ENCODE measurements around the gene RPLP1. TPM values are rescaled to one million over a fixed set of nuclear protein-coding genes. Genes with fewer than 3 reads are reported as not detected.

Gene RPLP1
- total RNA-seq, 2 experiments from 2014 or later: 1,548 to 1,738 TPM

Other genes with a start within 250 kb of the RPLP1 start
- not detected for gene PAQR5, start 153.9 kb upstream of the RPLP1 start, total RNA-seq
- gene KIF23, start 38.5 kb upstream of the RPLP1 start, total RNA-seq: 10 to 100 TPM; 77.8 to 93.1 TPM

All from activated CD4-positive, alpha-beta T cell treated with anti-CD3 and anti-CD28 coated beads, Interleukin-2, amount 10 ng/mL, durations not matched to agents 7 days and 5 days (primary cell).